Astrocyte of the cerebellum (primary cell): ENCODE measurements around the gene XKR8.

ENCODE experiments used
- DNase-seq: peaks from one replicate; pipeline ENCODE4 v3.0.0-alpha.2; 2011; ENCODE audit warnings: low read depth
- H3K4me3 ChIP-seq: 2 replicates; pipeline ENCODE4 v1.5.1; 2011; ENCODE audit warnings: mild to moderate bottlenecking, low read depth, low read length, moderate library complexity
- CTCF ChIP-seq: IDR thresholded peaks from 2 replicates; pipeline ENCODE4 v1.5.1; 2012; ENCODE audit warnings: low read length, low read depth, moderate library complexity, mild to moderate bottlenecking; ENCODE audit errors: missing control alignments
- in situ Hi-C: cut with HindIII; loops from 2 replicates; pipeline ENCODE4 v1.10.0; 2017; ENCODE audit warnings: low sequenced_read_pairs

XKR8 gene

GRCh38 chr1:27960762-27961645 lies 1.2 kb downstream of the XKR8 start:
- in situ Hi-C loops, result no loop called here
- DNase-seq, result no peak
- peak overlapping the region; percentile 60 for H3K4me3 ChIP-seq

GRCh38 chr1:27961646-27962221 lies 2.0 kb downstream of the XKR8 start:
- peak overlapping the region; percentile 60 for H3K4me3 ChIP-seq
- TF ChIP-seq CTCF, result no peak
- no peak for DNase-seq
- in situ Hi-C loops, result no loop called here

More at GRCh38 chr1:27960762-27961645, 1.2 kb downstream of the XKR8 start:
- no peak for TF ChIP-seq CTCF

DNA sequence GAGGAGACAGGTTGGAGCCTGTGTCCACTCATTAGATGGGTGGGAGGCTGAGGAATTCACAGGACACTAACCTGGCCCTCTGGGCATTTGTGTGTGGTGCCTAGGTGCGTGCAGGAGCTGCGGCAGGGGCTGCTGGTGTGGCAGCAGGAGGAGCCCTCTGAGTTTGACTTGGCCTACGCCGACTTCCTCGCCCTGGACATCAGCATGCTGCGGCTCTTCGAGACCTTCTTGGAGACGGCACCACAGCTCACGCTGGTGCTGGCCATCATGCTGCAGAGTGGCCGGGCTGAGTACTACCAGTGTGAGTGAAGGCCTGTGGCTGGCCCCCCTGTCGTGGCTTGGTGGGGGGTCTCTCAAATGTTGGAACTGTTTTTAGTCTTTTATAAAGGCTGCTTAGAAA lies 3.6 kb downstream of the XKR8 start:
- no peak for TF ChIP-seq CTCF
- in situ Hi-C loops, result no loop called here
- no peak for DNase-seq
- H3K4me3 ChIP-seq, result no peak overlapping the region

- in situ Hi-C loops, result no loop called here
- DNase-seq, result no peak
- no peak overlapping the region for H3K4me3 ChIP-seq
- no peak for TF ChIP-seq CTCF
Observed at GRCh38 chr1:27966402-27967105, 6.8 kb downstream of the XKR8 start.

DNA sequence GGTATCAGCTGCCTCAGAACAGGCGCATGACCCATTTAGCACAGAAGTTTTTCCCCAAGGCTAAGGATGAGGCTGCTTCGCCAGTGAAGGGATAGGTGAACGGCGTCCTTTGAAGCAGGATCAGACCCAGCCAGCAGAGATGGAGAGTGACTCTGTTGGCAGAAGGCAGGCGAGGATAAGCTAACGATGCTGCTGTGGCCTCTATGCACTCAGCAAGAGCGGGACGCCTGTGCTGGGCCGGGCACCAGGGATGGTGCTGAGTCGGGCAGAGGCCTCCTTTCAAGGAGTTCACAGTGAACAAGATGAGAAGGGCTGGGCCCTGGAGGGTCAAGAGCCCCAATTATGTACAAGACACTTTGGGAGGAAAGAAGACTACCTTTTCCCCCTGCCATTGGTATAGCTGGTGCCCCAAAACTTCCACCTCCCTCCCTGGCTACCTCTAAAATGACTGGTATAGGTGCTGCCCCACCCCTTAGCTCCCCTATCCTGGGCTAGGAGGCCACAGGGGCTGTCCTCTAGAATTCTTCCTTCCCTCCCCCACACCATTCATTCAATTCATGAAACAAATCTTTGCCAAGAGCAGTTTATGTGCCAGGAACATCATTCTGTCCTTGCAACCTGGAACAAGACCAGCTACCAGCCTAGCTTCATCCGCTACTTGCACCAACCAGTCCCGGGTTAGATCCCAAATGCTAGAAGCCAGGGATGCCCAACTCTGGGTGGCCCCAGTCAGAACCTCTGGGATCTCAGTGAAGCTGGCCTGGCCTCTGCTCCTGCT lies 7.5 kb downstream of the XKR8 start:
- TF ChIP-seq CTCF, result no peak
- in situ Hi-C loops, result no loop called here
- H3K4me3 ChIP-seq, result no peak overlapping the region
- DNase-seq, result no peak
